Cardiac fibroblast (primary cell): ENCODE results near the gene RBM26.
"Not testable (repeated sequence)": the region's sequence is repeated elsewhere in the genome, so short reads cannot be mapped to it uniquely, and the experiment has no call there.

Source experiments
- DNase-seq, 2 donors: peaks; one replicate each; pipeline versions ENCODE4 v3.0.0 to v3.0.0-alpha.2; 2010; ENCODE audit warnings: low read depth in 2 of 2
- H3K4me3 ChIP-seq, 2 donors: replicated peaks in 1 of 2; 1 replicate in 1 of 2; 2 replicates in 1 of 2; pipeline ENCODE4 v1.5.1; 2011; ENCODE audit warnings: low read depth in 2 of 2, low read length in 2 of 2, mild to moderate bottlenecking in 2 of 2, moderate library complexity in 1 of 2
- TF ChIP-seq, protein P1 (sequence below): IDR thresholded peaks from one replicate; pipeline ENCODE4 v1.5.1; 2011; ENCODE audit warnings: low read depth, mild to moderate bottlenecking, low read length, inconsistent platforms

Gene RBM26

DNA sequence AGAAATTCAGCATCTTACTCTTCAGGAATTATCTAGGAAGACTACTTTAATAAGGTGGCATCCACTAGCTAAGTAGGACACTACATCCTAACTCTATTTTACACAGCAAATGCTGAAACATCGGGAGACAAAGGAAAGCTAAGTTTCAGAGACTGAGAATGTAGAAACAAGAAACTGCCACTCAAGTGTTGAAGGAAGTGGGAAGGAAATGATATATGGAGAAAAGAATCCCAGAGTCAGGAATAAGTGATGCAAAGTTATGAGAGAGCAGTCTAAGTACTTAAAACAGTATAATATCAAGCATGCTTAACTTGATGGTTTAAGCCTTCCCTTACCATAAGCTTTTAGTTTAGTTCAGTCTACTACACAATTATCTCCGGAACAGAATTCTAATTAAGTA is 52.4 kb downstream of the RBM26 start:
- no peak overlapping the region for H3K4me3 ChIP-seq
- peak; percentile 4 to 32 for DNase-seq
- TF ChIP-seq, protein P1, sequence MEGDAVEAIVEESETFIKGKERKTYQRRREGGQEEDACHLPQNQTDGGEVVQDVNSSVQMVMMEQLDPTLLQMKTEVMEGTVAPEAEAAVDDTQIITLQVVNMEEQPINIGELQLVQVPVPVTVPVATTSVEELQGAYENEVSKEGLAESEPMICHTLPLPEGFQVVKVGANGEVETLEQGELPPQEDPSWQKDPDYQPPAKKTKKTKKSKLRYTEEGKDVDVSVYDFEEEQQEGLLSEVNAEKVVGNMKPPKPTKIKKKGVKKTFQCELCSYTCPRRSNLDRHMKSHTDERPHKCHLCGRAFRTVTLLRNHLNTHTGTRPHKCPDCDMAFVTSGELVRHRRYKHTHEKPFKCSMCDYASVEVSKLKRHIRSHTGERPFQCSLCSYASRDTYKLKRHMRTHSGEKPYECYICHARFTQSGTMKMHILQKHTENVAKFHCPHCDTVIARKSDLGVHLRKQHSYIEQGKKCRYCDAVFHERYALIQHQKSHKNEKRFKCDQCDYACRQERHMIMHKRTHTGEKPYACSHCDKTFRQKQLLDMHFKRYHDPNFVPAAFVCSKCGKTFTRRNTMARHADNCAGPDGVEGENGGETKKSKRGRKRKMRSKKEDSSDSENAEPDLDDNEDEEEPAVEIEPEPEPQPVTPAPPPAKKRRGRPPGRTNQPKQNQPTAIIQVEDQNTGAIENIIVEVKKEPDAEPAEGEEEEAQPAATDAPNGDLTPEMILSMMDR: no peak

DNA sequence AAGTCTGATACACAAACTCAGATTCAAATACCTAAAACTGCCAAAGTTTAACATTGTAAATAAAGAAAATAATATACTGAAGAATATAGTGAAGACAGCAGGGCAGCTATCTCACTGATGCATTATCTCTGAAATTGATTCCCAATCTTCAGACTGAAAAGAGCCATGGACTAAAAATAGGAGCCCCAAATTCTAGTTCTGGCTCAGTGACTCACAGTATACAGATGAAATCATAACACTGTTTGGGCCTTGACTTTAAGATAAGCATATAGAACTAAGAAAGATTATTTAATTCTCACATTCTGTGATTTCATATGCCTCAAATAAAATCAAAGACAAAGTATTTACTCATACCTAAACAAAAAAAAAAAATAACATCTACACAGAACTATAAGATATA is 53.9 kb downstream of the RBM26 start:
- TF ChIP-seq, protein P1: no peak
- no peak overlapping the region for H3K4me3 ChIP-seq
- peak in 1 of 2 donors; percentile 12 for DNase-seq

DNA sequence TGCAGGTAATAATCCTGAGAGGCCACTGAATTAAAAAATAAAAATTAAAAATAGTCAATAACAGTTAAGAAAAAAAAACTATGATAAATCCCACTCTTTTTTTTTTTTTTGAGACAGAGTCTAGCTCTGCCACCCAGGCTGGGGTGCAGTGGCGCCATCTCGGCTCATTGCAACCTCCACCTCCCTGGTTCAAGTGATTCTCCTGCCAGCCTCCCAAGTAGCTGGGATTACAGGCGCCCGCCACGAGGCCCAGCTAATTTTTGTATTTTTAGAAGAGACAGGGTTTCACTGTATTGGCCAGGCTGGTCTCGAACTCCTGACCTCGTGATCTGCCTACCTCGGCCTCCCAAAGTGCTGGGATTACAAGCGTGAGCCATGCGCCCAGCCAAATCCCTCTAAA is 56.4 kb downstream of the RBM26 start:
- not testable (repeated sequence) for DNase-seq, H3K4me3 ChIP-seq

DNA sequence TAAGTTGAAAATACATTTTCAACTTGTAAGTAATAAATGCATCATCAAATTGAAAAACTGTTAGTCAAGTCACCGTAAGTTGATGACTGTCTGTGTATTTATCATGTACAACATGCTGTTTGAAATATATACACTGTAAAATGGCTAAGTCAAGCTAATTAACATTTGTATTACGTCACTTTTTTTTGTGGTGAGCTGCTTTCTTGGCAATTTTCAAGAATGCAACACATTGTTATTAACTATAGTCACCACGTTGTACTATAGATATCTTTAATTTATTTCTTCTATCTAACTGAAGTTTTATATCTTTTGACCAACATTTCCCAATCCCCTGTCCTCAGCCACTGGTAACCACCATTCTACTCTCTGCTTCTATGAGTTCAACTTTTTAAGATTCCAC is 57.0 kb downstream of the RBM26 start:
- TF ChIP-seq, protein P1: no peak
- no peak overlapping the region for H3K4me3 ChIP-seq
- DNase-seq: peak; percentile 4 to 9

- TF ChIP-seq, protein P1: no peak
- DNase-seq: no peak
- H3K4me3 ChIP-seq: no peak overlapping the region
These were observed 59.6 kb downstream of the RBM26 start for GRCh38 chr13:79346300-79346914.

- no peak overlapping the region for H3K4me3 ChIP-seq
- TF ChIP-seq, protein P1: no peak
- no peak for DNase-seq
These were observed 64.9 kb downstream of the RBM26 start for GRCh38 chr13:79341202-79341601.

GRCh38 chr13:79340490-79340889 is 65.6 kb downstream of the RBM26 start:
- no peak for DNase-seq
- TF ChIP-seq, protein P1: no peak
- no peak overlapping the region for H3K4me3 ChIP-seq
